HepG2 (cell line): Measurements from ENCODE around the gene ARHGAP25. TPM values are rescaled to one million over a fixed set of nuclear protein-coding genes. Genes with fewer than 3 reads are reported as not detected.

Experiments
- ATAC-seq: fragments of 200-7000 bp; cut with Tn5 transposase; 3 replicates; pipeline ENCODE4 v1.9.1; 2020; ENCODE audit warnings: mild to moderate bottlenecking, moderate library complexity
- BruUV-seq: library from RNA; stranded (reverse); fragments of 400-500 nt; replicated peaks from 2 replicates; lab custom pipeline; 2021; lab: Mats Ljungman, UMichigan
- CTCF ChIA-PET: fragments of 300-600 bp; formaldehyde crosslinking; extraction: SDS; loops from one replicate; lab custom pipeline; 2021; ENCODE audit warnings: low total read pairs, inconsistent platforms, low intra/inter-chr PET ratio; lab: Yijun Ruan, JAX
- POLR2A ChIA-PET: fragments of 350-600 bp; sonication (Branson Sonifier 250); formaldehyde crosslinking; loops from one replicate; lab custom pipeline; 2020; ENCODE audit warnings: antibody characterized with exemption, inconsistent platforms; lab: Yijun Ruan, JAX
- DNase-seq: peaks from one replicate; pipeline ENCODE4 v3.0.0-alpha.2; 2015; ENCODE audit warnings: low spot score
- FAIRE-seq: peaks from 3 replicates; lab custom pipeline; 2011; peaks lifted over from hg19 to GRCh38; lab: Jason Lieb, UNC
- H2AFZ ChIP-seq: one replicate; pipeline ENCODE4 v1.6.1; 2011; ENCODE audit warnings: low read length, inconsistent platforms
- H3K27ac ChIP-seq: fragments of 300-600 bp; 3 replicates; pipeline ENCODE4 v1.8.0; 2011; ENCODE audit warnings: mixed run types, mild to moderate bottlenecking, mixed read lengths, low read length, inconsistent platforms; ENCODE audit not compliant: insufficient read depth; ENCODE audit errors: extremely low read length
- H3K27me3 ChIP-seq, 2 experiments: fragments of 200-600 bp in 1 of 2; 2 replicates in 1 of 2; 3 replicates in 1 of 2; pipeline versions ENCODE4 v1.6.0 to v1.8.0; 2011; ENCODE audit warnings: low read length in 2 of 2, mild to moderate bottlenecking in 2 of 2, moderate library complexity in 2 of 2, inconsistent platforms in 1 of 2; ENCODE audit not compliant: insufficient read depth in 2 of 2, control insufficient read depth in 1 of 2
- H3K36me3 ChIP-seq, 2 experiments: fragments of 200-600 bp in 1 of 2; replicated peaks in 1 of 2; 2 replicates in 1 of 2; 3 replicates in 1 of 2; pipeline versions ENCODE4 v1.5.1 to v1.8.0; 2011; ENCODE audit warnings: low read length in 2 of 2, inconsistent platforms in 1 of 2; ENCODE audit not compliant: insufficient read depth in 2 of 2, control insufficient read depth in 1 of 2
- H3K4me1 ChIP-seq: 2 replicates; pipeline ENCODE4 v1.5.1; 2012; ENCODE audit warnings: low read length, inconsistent platforms; ENCODE audit not compliant: insufficient read depth
- H3K4me2 ChIP-seq: 2 replicates; pipeline ENCODE4 v1.6.0; 2011; ENCODE audit warnings: low read depth, low read length, inconsistent platforms
- H3K4me3 ChIP-seq, 3 experiments: fragments of 200-600 bp in 1 of 3; sonication (generic), shearing (Covaris generic) in 1 of 3; replicated peaks in 1 of 3; 2 replicates each; pipeline ENCODE4 v1.5.1; 2011 to 2016; ENCODE audit warnings: low read length in 3 of 3, inconsistent platforms in 2 of 3, low read depth in 2 of 3, mild to moderate bottlenecking in 2 of 3, control low read depth in 1 of 3, mixed read lengths in 1 of 3; ENCODE audit not compliant: insufficient read depth in 1 of 3
- H3K79me2 ChIP-seq: one replicate; pipeline ENCODE4 v1.6.1; 2011; ENCODE audit warnings: low read length, inconsistent platforms; ENCODE audit not compliant: insufficient read depth
- H3K9ac ChIP-seq: 2 replicates; pipeline ENCODE4 v1.6.0; 2011; ENCODE audit warnings: mild to moderate bottlenecking, low read depth, low read length, inconsistent platforms; ENCODE audit not compliant: insufficient read depth
- H3K9me3 ChIP-seq: 2 replicates; pipeline ENCODE4 v1.5.1; 2012; ENCODE audit warnings: mild to moderate bottlenecking, low read length
- H4K20me1 ChIP-seq: 2 replicates; pipeline ENCODE4 v1.6.0; 2011; ENCODE audit warnings: inconsistent platforms, mild to moderate bottlenecking, low read length, moderate library complexity; ENCODE audit not compliant: insufficient read depth
- EEA1 ChIP-seq: sonication (generic); formaldehyde crosslinking; IDR thresholded peaks from 2 replicates; pipeline ENCODE4 v1.5.1; 2020; ENCODE audit warnings: mild to moderate bottlenecking, missing genetic modification reagents, borderline replicate concordance
- HNF4G ChIP-seq, 2 experiments: sonication (generic) in 1 of 2; formaldehyde crosslinking in 1 of 2; IDR thresholded peaks; 2 replicates each; pipeline versions ENCODE4 v1.4.0 to v1.6.1; 2011 to 2020; ENCODE audit warnings: borderline replicate concordance in 2 of 2, low read depth in 2 of 2, mild to moderate bottlenecking in 2 of 2, low read length in 1 of 2, missing genetic modification reagents in 1 of 2, moderate library complexity in 1 of 2
- MBD4 ChIP-seq: IDR thresholded peaks from 2 replicates; pipeline ENCODE4 v1.6.1; 2012; ENCODE audit warnings: low read length, inconsistent platforms, borderline replicate concordance
- RCOR2 ChIP-seq: IDR thresholded peaks from 2 replicates; pipeline ENCODE4 v1.6.1; 2016; ENCODE audit warnings: missing biosample characterization, missing genetic modification reagents
- RXRA ChIP-seq: sonication (generic); formaldehyde crosslinking; IDR thresholded peaks from 2 replicates; pipeline ENCODE4 v1.5.1; 2020; ENCODE audit warnings: missing genetic modification reagents
- ZBTB8A ChIP-seq: sonication (generic); formaldehyde crosslinking; IDR thresholded peaks from 2 replicates; pipeline ENCODE4 v1.4.0; 2020; ENCODE audit warnings: mild to moderate bottlenecking, low read depth, missing genetic modification reagents, borderline replicate concordance
- ZNF530 ChIP-seq: sonication (generic); formaldehyde crosslinking; IDR thresholded peaks from 2 replicates; pipeline ENCODE4 v1.5.0; 2020; ENCODE audit warnings: low read depth, mild to moderate bottlenecking, missing genetic modification reagents
- ZNF543 ChIP-seq: sonication (generic); formaldehyde crosslinking; IDR thresholded peaks from 2 replicates; pipeline ENCODE4 v1.4.0; 2020; ENCODE audit warnings: mild to moderate bottlenecking, missing genetic modification reagents
- ZXDC ChIP-seq: sonication (generic); formaldehyde crosslinking; IDR thresholded peaks from 2 replicates; pipeline ENCODE4 v1.5.0; 2020; ENCODE audit warnings: mild to moderate bottlenecking, missing genetic modification reagents
- WGBS: methylation state at CpG from one replicate; pipeline ENCODE4 v1.1.6; 2017; ENCODE audit warnings: low lambda C conversion rate; 5-methylcytosine and 5-hydroxymethylcytosine counted together
- in situ Hi-C: cut with HindIII; loops from 2 replicates; pipeline ENCODE4 v1.10.0; 2017; ENCODE audit warnings: low pct_unique_long_range_greater_than_20kb; ENCODE audit not compliant: extremely low pct_ligation_motif_present
- intact Hi-C: fragments of 100-400 bp; cut with micrococcal nuclease; formaldehyde crosslinking; loops from one replicate; pipeline ENCODE4 v1.10.0; 2022; ENCODE audit not compliant: unreplicated experiment
- polyA plus RNA-seq, 8 experiments: library from polyadenylated mRNA; depleted of rRNA in 3 of 8; stranded (reverse) in 7 of 8; unstranded in 1 of 8; fragments of >200 nt; fragmentation: Illumina TruSeq in 4 of 8; extraction: Trizol in 4 of 8; gene quantifications; 2 replicates each; pipeline versions ENCODE4 v1.2.1 to v1.2.3, GENCODE V29; 2011 to 2016; ENCODE audit warnings: low read depth in 4 of 8, missing spikeins in 1 of 8, mixed read lengths in 1 of 8; ENCODE audit not compliant: insufficient read depth in 1 of 8
- total RNA-seq, 5 experiments: library from RNA; depleted of rRNA; stranded (reverse); fragments of >200 nt; fragmentation: Illumina TruSeq; extraction: Trizol; gene quantifications; 2 replicates each; pipeline ENCODE4 v1.2.3, GENCODE V29; 2016; ENCODE audit warnings: low read depth in 1 of 5
- TF ChIP-seq, protein P1 (sequence below): sonication (generic); formaldehyde crosslinking; IDR thresholded peaks from 2 replicates; pipeline ENCODE4 v1.4.0; 2020; ENCODE audit warnings: mild to moderate bottlenecking, missing genetic modification reagents
- TF ChIP-seq, protein P2 (sequence below): sonication (generic); formaldehyde crosslinking; conservative IDR thresholded peaks from 2 replicates; pipeline ENCODE4 v1.8.0; 2022; ENCODE audit warnings: mild to moderate bottlenecking, moderate library complexity, missing genetic modification reagents
- TF ChIP-seq, protein P3 (sequence below): IDR thresholded peaks from 2 replicates; pipeline ENCODE4 v1.6.1; 2016; ENCODE audit warnings: low read depth, control low read depth
- TF ChIP-seq, protein P4 (sequence below): sonication (generic); formaldehyde crosslinking; IDR thresholded peaks from 2 replicates; pipeline ENCODE4 v1.4.0; 2020; ENCODE audit warnings: missing genetic modification reagents

Gene ARHGAP25
- total and polyA plus RNA-seq, 2 of the 13 experiments (the other 11 are each of a cell fraction or from before 2014, with no cell fraction given) = not detected

DNA sequence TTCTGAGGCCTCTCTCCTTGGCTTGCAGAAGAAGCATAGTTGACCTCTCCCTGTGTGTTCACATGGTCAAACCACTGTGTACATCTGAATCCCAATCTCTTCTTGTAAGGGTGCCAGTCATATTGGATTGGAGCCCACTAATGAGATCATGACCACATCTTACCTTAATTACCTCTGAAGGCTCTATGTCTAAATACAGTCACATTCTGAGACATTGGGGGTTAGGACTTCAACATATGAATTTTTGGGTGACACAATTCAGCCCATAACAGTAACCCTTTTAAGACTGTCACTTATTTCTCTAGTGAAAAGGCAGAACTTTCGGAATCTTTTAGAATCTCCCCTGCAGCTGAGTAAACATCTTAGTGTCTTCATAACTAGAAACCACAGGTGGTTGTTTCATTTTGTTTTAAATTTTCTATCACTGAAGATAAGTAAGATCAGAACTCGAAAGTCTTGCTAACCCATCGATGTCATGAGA lies 103.3 kb downstream of the ARHGAP25 start:
- intact Hi-C loops (loop anchor here (1.0 to 5.0 kb wide), 3 partner anchors 69 to 375 kb away; no protein-coding TSS in a partner anchor), in situ Hi-C loops (no loop called here)
- no peak for DNase-seq
- ChIA-PET CTCF (interaction anchor here (2.6 kb wide), 1 partner anchor 85 kb away, joined by 16 read pairs; no protein-coding TSS in a partner anchor), POLR2A (no interaction called here)
- no peak overlapping the region for H3K4me3 ChIP-seq
- 11% methylated on average over 3 of the region's 3 CpGs for WGBS
- no peak for ATAC-seq
- no peaks in the 10 kb centered on the region for H3K36me3 ChIP-seq
- FAIRE-seq = no peak
- H3K4me1 ChIP-seq = no peaks in the 10 kb centered on the region
- H3K27me3 ChIP-seq = peaks cover 4 to 12% of the 10 kb centered on the region in 2 experiments; a peak in 3 of 5 replicates
- H3K4me2 ChIP-seq = no peak overlapping the region
- no peak overlapping the region for H2AFZ ChIP-seq
- H3K9me3 ChIP-seq = 0 out of 2 replicates have a peak, but pooled peaks cover 4% of the 10 kb centered on the region
- H3K9ac ChIP-seq = no peak overlapping the region
- H3K27ac ChIP-seq = no peak overlapping the region
- no peaks in the 10 kb centered on the region for H4K20me1 ChIP-seq
- no TSS peak for BruUV-seq
- no peaks in the 10 kb centered on the region for H3K79me2 ChIP-seq
- TF ChIP-seq ZBTB8A (CRISPR knock-in tag) (no peak), ZXDC (CRISPR knock-in tag) (no peak), MBD4 (no peak), EEA1 (CRISPR knock-in tag) (no peak), ZNF530 (CRISPR knock-in tag) (no peak), HNF4G (IDR thresholded peaks at IDR 0.05; ENCODE audit: borderline replicate concordance, low read depth, low read length) (no peak), HNF4G (CRISPR knock-in tag; IDR thresholded peaks at IDR 0.05; ENCODE audit: borderline replicate concordance, low read depth) (no peak), RCOR2 (no peak), ZNF543 (CRISPR knock-in tag) (no peak), RXRA (no peak)
- TF ChIP-seq, protein P1, sequence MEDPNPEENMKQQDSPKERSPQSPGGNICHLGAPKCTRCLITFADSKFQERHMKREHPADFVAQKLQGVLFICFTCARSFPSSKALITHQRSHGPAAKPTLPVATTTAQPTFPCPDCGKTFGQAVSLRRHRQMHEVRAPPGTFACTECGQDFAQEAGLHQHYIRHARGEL (CRISPR knock-in tag) = no peak
- TF ChIP-seq, protein P2, sequence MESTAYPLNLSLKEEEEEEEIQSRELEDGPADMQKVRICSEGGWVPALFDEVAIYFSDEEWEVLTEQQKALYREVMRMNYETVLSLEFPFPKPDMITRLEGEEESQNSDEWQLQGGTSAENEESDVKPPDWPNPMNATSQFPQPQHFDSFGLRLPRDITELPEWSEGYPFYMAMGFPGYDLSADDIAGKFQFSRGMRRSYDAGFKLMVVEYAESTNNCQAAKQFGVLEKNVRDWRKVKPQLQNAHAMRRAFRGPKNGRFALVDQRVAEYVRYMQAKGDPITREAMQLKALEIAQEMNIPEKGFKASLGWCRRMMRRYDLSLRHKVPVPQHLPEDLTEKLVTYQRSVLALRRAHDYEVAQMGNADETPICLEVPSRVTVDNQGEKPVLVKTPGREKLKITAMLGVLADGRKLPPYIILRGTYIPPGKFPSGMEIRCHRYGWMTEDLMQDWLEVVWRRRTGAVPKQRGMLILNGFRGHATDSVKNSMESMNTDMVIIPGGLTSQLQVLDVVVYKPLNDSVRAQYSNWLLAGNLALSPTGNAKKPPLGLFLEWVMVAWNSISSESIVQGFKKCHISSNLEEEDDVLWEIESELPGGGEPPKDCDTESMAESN (CRISPR knock-in tag) = no peak
- TF ChIP-seq, protein P3, sequence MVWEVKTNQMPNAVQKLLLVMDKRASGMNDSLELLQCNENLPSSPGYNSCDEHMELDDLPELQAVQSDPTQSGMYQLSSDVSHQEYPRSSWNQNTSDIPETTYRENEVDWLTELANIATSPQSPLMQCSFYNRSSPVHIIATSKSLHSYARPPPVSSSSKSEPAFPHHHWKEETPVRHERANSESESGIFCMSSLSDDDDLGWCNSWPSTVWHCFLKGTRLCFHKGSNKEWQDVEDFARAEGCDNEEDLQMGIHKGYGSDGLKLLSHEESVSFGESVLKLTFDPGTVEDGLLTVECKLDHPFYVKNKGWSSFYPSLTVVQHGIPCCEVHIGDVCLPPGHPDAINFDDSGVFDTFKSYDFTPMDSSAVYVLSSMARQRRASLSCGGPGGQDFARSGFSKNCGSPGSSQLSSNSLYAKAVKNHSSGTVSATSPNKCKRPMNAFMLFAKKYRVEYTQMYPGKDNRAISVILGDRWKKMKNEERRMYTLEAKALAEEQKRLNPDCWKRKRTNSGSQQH = no peak
- TF ChIP-seq, protein P4, sequence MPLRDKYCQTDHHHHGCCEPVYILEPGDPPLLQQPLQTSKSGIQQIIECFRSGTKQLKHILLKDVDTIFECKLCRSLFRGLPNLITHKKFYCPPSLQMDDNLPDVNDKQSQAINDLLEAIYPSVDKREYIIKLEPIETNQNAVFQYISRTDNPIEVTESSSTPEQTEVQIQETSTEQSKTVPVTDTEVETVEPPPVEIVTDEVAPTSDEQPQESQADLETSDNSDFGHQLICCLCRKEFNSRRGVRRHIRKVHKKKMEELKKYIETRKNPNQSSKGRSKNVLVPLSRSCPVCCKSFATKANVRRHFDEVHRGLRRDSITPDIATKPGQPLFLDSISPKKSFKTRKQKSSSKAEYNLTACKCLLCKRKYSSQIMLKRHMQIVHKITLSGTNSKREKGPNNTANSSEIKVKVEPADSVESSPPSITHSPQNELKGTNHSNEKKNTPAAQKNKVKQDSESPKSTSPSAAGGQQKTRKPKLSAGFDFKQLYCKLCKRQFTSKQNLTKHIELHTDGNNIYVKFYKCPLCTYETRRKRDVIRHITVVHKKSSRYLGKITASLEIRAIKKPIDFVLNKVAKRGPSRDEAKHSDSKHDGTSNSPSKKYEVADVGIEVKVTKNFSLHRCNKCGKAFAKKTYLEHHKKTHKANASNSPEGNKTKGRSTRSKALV = no peak
